Measurements from ENCODE around the gene SEMA5A.

The SEMA5A gene

GRCh38 chr5:9239626-9240025, 306.2 kb downstream of the SEMA5A start:
- no peak overlapping the region for H3K4me3 ChIP-seq (ENCODE audit: low read depth, low read length)
- no peak for TF ChIP-seq CTCF (IDR thresholded peaks at IDR 0.05; ENCODE audit: low read depth, low read length)
- no peak for DNase-seq (ENCODE audit: low read depth, low spot score)
- in situ Hi-C loops (cut with HindIII; ENCODE audit: low sequenced_read_pairs): no loop called here

GRCh38 chr5:9239071-9239470, 306.8 kb downstream of the SEMA5A start:
- DNase-seq (ENCODE audit: low read depth, low spot score): no peak
- TF ChIP-seq CTCF (IDR thresholded peaks at IDR 0.05; ENCODE audit: low read depth, low read length): no peak
- in situ Hi-C loops (cut with HindIII; ENCODE audit: low sequenced_read_pairs): no loop called here
- H3K4me3 ChIP-seq (ENCODE audit: low read depth, low read length): no peak overlapping the region

- no peak overlapping the region for H3K4me3 ChIP-seq (ENCODE audit: low read depth, low read length)
- in situ Hi-C loops (cut with HindIII; ENCODE audit: low sequenced_read_pairs): no loop called here
- peak; percentile 30 for DNase-seq (ENCODE audit: low read depth, low spot score)
- no peak for TF ChIP-seq CTCF (IDR thresholded peaks at IDR 0.05; ENCODE audit: low read depth, low read length)
Observed at GRCh38 chr5:9233712-9234111, 312.2 kb downstream of the SEMA5A start.

- in situ Hi-C loops (cut with HindIII; ENCODE audit: low sequenced_read_pairs): no loop called here
- DNase-seq (ENCODE audit: low read depth, low spot score): no peak
- H3K4me3 ChIP-seq (ENCODE audit: low read depth, low read length): no peak overlapping the region
- no peak for TF ChIP-seq CTCF (IDR thresholded peaks at IDR 0.05; ENCODE audit: low read depth, low read length)
Observed at GRCh38 chr5:9233035-9233434, 312.8 kb downstream of the SEMA5A start.

GRCh38 chr5:9231842-9232241, 314.0 kb downstream of the SEMA5A start:
- H3K4me3 ChIP-seq (ENCODE audit: low read depth, low read length): no peak overlapping the region
- no peak for DNase-seq (ENCODE audit: low read depth, low spot score)
- in situ Hi-C loops (cut with HindIII; ENCODE audit: low sequenced_read_pairs): no loop called here
- TF ChIP-seq CTCF (IDR thresholded peaks at IDR 0.05; ENCODE audit: low read depth, low read length): no peak

GRCh38 chr5:9230355-9230754, 315.5 kb downstream of the SEMA5A start:
- DNase-seq (ENCODE audit: low read depth, low spot score): no peak
- H3K4me3 ChIP-seq (ENCODE audit: low read depth, low read length): no peak overlapping the region
- in situ Hi-C loops (cut with HindIII; ENCODE audit: low sequenced_read_pairs): no loop called here
- TF ChIP-seq CTCF (IDR thresholded peaks at IDR 0.05; ENCODE audit: low read depth, low read length): no peak

- in situ Hi-C loops (cut with HindIII; ENCODE audit: low sequenced_read_pairs): no loop called here
- no peak overlapping the region for H3K4me3 ChIP-seq (ENCODE audit: low read depth, low read length)
- TF ChIP-seq CTCF (IDR thresholded peaks at IDR 0.05; ENCODE audit: low read depth, low read length): no peak
- DNase-seq (ENCODE audit: low read depth, low spot score): no peak
Observed at GRCh38 chr5:9226016-9226536, 319.8 kb downstream of the SEMA5A start.
